Limb (tissue), 2 donors: ENCODE results near the gene CADM4.
"Not testable (repeated sequence)": the region's sequence is repeated elsewhere in the genome, so short reads cannot be mapped to it uniquely, and the experiment has no call there.

Experiments used
- DNase-seq, 2 donors: peaks; one replicate each; pipeline ENCODE4 v3.0.0-alpha.2; 2016; ENCODE audit errors: extremely low spot score in 2 of 2

CADM4 gene

GRCh38 chr19:43587029-43587428 is 52.6 kb downstream of the CADM4 start:
- DNase-seq, result not testable (repeated sequence)

GRCh38 chr19:43586346-43586745 is 53.3 kb downstream of the CADM4 start:
- no peak for DNase-seq

GRCh38 chr19:43584484-43584883 is 55.2 kb downstream of the CADM4 start:
- no peak for DNase-seq

- no peak for DNase-seq
Observed at GRCh38 chr19:43582495-43582894, 57.2 kb downstream of the CADM4 start.

GRCh38 chr19:43581467-43581866 is 58.2 kb downstream of the CADM4 start:
- no peak for DNase-seq

GRCh38 chr19:43578787-43579186 is 60.9 kb downstream of the CADM4 start:
- DNase-seq, result no peak

- DNase-seq, result peak in 1 of 2 donors; percentile 51
Observed at GRCh38 chr19:43575955-43576878, 63.4 kb downstream of the CADM4 start.

- DNase-seq, result peak; percentile 98 to 99
Observed at GRCh38 chr19:43575156-43575950, 64.3 kb downstream of the CADM4 start, which contains the start of the genes PINLYP and XRCC1. Gene PINLYP (plus strand): TSS chr19:43575801. CDS start chr19:43577192, 1,391 bp downstream. Gene XRCC1 (minus strand): TSS chr19:43575527. CDS start chr19:43575458, 69 bp downstream.

- no peak for DNase-seq
Observed at GRCh38 chr19:43574424-43575155, 65.1 kb downstream of the CADM4 start.
